ENCODE results near the gene MED13L. TPM values are rescaled to one million over a fixed set of nuclear protein-coding genes. Genes with fewer than 3 reads are reported as not detected.
"Not testable (repeated sequence)": the region's sequence is repeated elsewhere in the genome, so short reads cannot be mapped to it uniquely, and the experiment has no call there.

MED13L gene
- total RNA-seq, 3 donors from 2014 or later: 248 to 387 (median 279) TPM

GRCh38 chr12:116245189-116245588 lies 32.3 kb downstream of the MED13L start:
- no peaks in the 10 kb centered on the region for H3K9me3 ChIP-seq
- TF ChIP-seq POLR2AphosphoS5 (IDR thresholded peaks at IDR 0.05) (no peak), POLR2A (IDR thresholded peaks at IDR 0.05) (no peak), CTCF (IDR thresholded peaks at IDR 0.05) (no peak)
- H3K4me3 ChIP-seq: no peak overlapping the region
- H3K36me3 ChIP-seq: no peaks in the 10 kb centered on the region
- peak overlapping the region in 1 of 2 donors; percentile 46 for H3K27ac ChIP-seq
- DNase-seq (ENCODE audit: low spot score in 2 of 2): no peak
- H3K27me3 ChIP-seq: no peaks in the 10 kb centered on the region
- intact Hi-C loops (cut with DNase I; ENCODE audit: low total_unique reads): no loop called here
- H3K4me1 ChIP-seq: peaks cover 0 to 8% of the 10 kb centered on the region in 2 donors

GRCh38 chr12:116244474-116245090 lies 32.9 kb downstream of the MED13L start:
- no peaks in the 10 kb centered on the region for H3K27me3 ChIP-seq
- H3K36me3 ChIP-seq: no peaks in the 10 kb centered on the region
- peak overlapping the region in 1 of 2 donors; percentile 46 for H3K27ac ChIP-seq
- TF ChIP-seq CTCF (IDR thresholded peaks at IDR 0.05): no peak
- no peak for TF ChIP-seq POLR2A (IDR thresholded peaks at IDR 0.05)
- TF ChIP-seq POLR2AphosphoS5 (IDR thresholded peaks at IDR 0.05): no peak
- no peak overlapping the region for H3K4me3 ChIP-seq
- DNase-seq (ENCODE audit: low spot score in 2 of 2): no peak
- H3K4me1 ChIP-seq: peaks cover 0 to 8% of the 10 kb centered on the region in 2 donors
- intact Hi-C loops (cut with DNase I; ENCODE audit: low total_unique reads): no loop called here
- no peaks in the 10 kb centered on the region for H3K9me3 ChIP-seq

GRCh38 chr12:116244001-116244400 lies 33.5 kb downstream of the MED13L start:
- Histone ChIP-seq H3K36me3 (no peaks in the 10 kb centered on the region), H3K27ac (peak overlapping the region in 1 of 2 donors; percentile 46), H3K9me3 (no peaks in the 10 kb centered on the region), H3K4me3 (no peak overlapping the region), H3K27me3 (no peaks in the 10 kb centered on the region), H3K4me1 (peaks cover 0 to 8% of the 10 kb centered on the region in 2 donors)
- intact Hi-C loops (cut with DNase I; ENCODE audit: low total_unique reads): no loop called here
- TF ChIP-seq CTCF (IDR thresholded peaks at IDR 0.05) (no peak), POLR2AphosphoS5 (IDR thresholded peaks at IDR 0.05) (no peak), POLR2A (IDR thresholded peaks at IDR 0.05) (no peak)
- DNase-seq (ENCODE audit: low spot score in 2 of 2): no peak

GRCh38 chr12:116242740-116243139 lies 34.8 kb downstream of the MED13L start:
- DNase-seq (ENCODE audit: low spot score in 2 of 2): no peak
- Histone ChIP-seq H3K27ac (no peak overlapping the region), H3K9me3 (no peaks in the 10 kb centered on the region), H3K36me3 (no peaks in the 10 kb centered on the region), H3K4me3 (no peak overlapping the region), H3K27me3 (no peaks in the 10 kb centered on the region), H3K4me1 (peaks cover 0 to 8% of the 10 kb centered on the region in 2 donors)
- TF ChIP-seq CTCF (IDR thresholded peaks at IDR 0.05) (no peak), POLR2A (IDR thresholded peaks at IDR 0.05) (no peak), POLR2AphosphoS5 (IDR thresholded peaks at IDR 0.05) (no peak)
- intact Hi-C loops (cut with DNase I; ENCODE audit: low total_unique reads): no loop called here

- no peak for DNase-seq (ENCODE audit: low spot score in 2 of 2)
- intact Hi-C loops (cut with DNase I; ENCODE audit: low total_unique reads): no loop called here
- Histone ChIP-seq H3K27me3 (no peaks in the 10 kb centered on the region), H3K4me1 (peaks cover 0 to 12% of the 10 kb centered on the region in 2 donors), H3K36me3 (no peaks in the 10 kb centered on the region), H3K27ac (peak overlapping the region in 1 of 2 donors; percentile 33), H3K4me3 (no peak overlapping the region), H3K9me3 (no peaks in the 10 kb centered on the region)
- TF ChIP-seq POLR2AphosphoS5 (IDR thresholded peaks at IDR 0.05) (no peak), POLR2A (IDR thresholded peaks at IDR 0.05) (no peak), CTCF (IDR thresholded peaks at IDR 0.05) (no peak)
Observed at GRCh38 chr12:116241157-116241759, 36.2 kb downstream of the MED13L start.

GRCh38 chr12:116238570-116239119 lies 38.8 kb downstream of the MED13L start:
- H3K9me3 ChIP-seq; intact Hi-C loops (cut with DNase I; ENCODE audit: low total_unique reads); DNase-seq (ENCODE audit: low spot score in 2 of 2); H3K27ac ChIP-seq; H3K36me3 ChIP-seq; H3K27me3 ChIP-seq; H3K4me3 ChIP-seq: not testable (repeated sequence)
- peaks cover 3 to 12% of the 10 kb centered on the region in 2 donors for H3K4me1 ChIP-seq

Measured in breast epithelium (tissue), 4 donors.